ENCODE data around the gene CALML3. TPM values are rescaled to one million over a fixed set of nuclear protein-coding genes. Genes with fewer than 3 reads are reported as not detected.

CALML3 gene
- total and polyA plus RNA-seq, 2 of the 13 experiments (the other 11 are each of a cell fraction or from before 2014, with no cell fraction given) = not detected

DNA sequence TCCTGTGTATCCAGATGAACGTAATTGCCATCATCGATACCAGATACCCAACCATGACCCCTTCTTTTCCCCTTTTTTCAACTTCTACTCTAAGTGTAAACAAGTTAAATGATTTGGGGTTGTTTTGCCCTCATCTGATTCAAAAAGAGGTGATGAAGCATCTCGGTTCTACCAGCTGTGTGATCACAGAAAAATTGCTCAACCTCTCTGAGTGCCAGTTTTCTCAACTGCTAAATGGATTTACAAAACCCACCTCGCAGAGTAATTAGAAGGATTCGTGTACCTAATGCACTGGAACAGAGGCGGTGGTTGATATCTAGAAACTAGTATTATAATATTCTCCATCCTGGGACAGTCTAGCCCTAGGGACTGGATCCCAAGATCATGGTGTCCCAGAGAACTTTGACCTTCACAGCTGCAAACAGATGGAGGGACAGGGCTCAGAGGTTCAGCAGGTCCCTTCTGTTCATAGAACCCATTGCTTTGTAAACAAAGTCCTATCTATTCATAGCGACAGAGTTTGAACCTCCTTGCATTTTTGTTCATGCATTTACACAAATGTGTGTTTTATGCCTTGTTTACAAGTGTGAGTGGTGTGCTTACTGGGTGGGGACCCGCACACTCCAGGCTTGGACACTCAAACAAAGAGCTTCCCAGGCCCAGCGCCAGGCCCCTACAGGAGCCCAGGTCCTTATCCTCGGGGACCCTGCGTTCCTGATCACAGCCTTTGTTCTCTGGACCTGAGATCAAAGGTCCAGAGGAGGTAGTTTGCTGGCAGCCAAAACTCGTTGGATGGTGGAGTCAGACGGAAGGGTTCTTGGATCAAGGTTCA, 46.4 kb downstream of the CALML3 start (continued):
- TF ChIP-seq, protein P1, sequence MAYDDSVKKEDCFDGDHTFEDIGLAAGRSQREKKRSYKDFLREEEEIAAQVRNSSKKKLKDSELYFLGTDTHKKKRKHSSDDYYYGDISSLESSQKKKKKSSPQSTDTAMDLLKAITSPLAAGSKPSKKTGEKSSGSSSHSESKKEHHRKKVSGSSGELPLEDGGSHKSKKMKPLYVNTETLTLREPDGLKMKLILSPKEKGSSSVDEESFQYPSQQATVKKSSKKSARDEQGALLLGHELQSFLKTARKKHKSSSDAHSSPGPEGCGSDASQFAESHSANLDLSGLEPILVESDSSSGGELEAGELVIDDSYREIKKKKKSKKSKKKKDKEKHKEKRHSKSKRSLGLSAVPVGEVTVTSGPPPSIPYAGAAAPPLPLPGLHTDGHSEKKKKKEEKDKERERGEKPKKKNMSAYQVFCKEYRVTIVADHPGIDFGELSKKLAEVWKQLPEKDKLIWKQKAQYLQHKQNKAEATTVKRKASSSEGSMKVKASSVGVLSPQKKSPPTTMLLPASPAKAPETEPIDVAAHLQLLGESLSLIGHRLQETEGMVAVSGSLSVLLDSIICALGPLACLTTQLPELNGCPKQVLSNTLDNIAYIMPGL (CRISPR knock-in tag; IDR thresholded peaks at IDR 0.05; ENCODE audit: borderline replicate concordance in 1 of 2, low read depth in 1 of 2) = 0 out of 4 replicates have a peak, but pooled peaks of 1 of the 2 experiments have one; percentile 17
- TF ChIP-seq ZNF256 (CRISPR knock-in tag; conservative IDR thresholded peaks at IDR 0.05) = no peak
- peak; percentile 95 for TF ChIP-seq ZMYM2 (CRISPR knock-in tag; IDR thresholded peaks at IDR 0.05)
- TF ChIP-seq SPEN (CRISPR knock-in tag; IDR thresholded peaks at IDR 0.05; ENCODE audit: low read depth) = no peak
- TF ChIP-seq BHLHE40 (IDR thresholded peaks at IDR 0.05; ENCODE audit: low read length) = 0 out of 2 replicates have a peak, but pooled peaks have one; percentile 14
- TF ChIP-seq, protein P2, sequence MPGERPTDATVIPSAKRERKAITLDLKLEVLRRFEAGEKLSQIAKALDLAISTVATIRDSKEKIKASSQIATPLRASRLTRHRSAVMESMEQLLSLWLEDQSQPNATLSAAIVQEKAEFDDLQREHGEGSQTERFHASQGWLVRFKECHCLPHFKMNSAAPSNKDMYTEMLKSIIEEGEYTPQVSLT (CRISPR knock-in tag; IDR thresholded peaks at IDR 0.05; ENCODE audit: borderline replicate concordance, low read depth) = no peak
- no peak for TF ChIP-seq ZNF160 (CRISPR knock-in tag; IDR thresholded peaks at IDR 0.05)
- TF ChIP-seq, protein P3, sequence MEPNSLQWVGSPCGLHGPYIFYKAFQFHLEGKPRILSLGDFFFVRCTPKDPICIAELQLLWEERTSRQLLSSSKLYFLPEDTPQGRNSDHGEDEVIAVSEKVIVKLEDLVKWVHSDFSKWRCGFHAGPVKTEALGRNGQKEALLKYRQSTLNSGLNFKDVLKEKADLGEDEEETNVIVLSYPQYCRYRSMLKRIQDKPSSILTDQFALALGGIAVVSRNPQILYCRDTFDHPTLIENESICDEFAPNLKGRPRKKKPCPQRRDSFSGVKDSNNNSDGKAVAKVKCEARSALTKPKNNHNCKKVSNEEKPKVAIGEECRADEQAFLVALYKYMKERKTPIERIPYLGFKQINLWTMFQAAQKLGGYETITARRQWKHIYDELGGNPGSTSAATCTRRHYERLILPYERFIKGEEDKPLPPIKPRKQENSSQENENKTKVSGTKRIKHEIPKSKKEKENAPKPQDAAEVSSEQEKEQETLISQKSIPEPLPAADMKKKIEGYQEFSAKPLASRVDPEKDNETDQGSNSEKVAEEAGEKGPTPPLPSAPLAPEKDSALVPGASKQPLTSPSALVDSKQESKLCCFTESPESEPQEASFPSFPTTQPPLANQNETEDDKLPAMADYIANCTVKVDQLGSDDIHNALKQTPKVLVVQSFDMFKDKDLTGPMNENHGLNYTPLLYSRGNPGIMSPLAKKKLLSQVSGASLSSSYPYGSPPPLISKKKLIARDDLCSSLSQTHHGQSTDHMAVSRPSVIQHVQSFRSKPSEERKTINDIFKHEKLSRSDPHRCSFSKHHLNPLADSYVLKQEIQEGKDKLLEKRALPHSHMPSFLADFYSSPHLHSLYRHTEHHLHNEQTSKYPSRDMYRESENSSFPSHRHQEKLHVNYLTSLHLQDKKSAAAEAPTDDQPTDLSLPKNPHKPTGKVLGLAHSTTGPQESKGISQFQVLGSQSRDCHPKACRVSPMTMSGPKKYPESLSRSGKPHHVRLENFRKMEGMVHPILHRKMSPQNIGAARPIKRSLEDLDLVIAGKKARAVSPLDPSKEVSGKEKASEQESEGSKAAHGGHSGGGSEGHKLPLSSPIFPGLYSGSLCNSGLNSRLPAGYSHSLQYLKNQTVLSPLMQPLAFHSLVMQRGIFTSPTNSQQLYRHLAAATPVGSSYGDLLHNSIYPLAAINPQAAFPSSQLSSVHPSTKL (CRISPR knock-in tag; IDR thresholded peaks at IDR 0.05) = peak; percentile 78
- TF ChIP-seq FOXK2 (IDR thresholded peaks at IDR 0.05) = no peak
- TF ChIP-seq ZSCAN31 (CRISPR knock-in tag; IDR thresholded peaks at IDR 0.05; ENCODE audit: low read depth) = no peak
- TF ChIP-seq, protein P4, sequence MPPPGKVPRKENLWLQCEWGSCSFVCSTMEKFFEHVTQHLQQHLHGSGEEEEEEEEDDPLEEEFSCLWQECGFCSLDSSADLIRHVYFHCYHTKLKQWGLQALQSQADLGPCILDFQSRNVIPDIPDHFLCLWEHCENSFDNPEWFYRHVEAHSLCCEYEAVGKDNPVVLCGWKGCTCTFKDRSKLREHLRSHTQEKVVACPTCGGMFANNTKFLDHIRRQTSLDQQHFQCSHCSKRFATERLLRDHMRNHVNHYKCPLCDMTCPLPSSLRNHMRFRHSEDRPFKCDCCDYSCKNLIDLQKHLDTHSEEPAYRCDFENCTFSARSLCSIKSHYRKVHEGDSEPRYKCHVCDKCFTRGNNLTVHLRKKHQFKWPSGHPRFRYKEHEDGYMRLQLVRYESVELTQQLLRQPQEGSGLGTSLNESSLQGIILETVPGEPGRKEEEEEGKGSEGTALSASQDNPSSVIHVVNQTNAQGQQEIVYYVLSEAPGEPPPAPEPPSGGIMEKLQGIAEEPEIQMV (CRISPR knock-in tag; IDR thresholded peaks at IDR 0.05; ENCODE audit: low read depth) = no peak
- TF ChIP-seq, protein P5, sequence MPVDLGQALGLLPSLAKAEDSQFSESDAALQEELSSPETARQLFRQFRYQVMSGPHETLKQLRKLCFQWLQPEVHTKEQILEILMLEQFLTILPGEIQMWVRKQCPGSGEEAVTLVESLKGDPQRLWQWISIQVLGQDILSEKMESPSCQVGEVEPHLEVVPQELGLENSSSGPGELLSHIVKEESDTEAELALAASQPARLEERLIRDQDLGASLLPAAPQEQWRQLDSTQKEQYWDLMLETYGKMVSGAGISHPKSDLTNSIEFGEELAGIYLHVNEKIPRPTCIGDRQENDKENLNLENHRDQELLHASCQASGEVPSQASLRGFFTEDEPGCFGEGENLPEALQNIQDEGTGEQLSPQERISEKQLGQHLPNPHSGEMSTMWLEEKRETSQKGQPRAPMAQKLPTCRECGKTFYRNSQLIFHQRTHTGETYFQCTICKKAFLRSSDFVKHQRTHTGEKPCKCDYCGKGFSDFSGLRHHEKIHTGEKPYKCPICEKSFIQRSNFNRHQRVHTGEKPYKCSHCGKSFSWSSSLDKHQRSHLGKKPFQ (CRISPR knock-in tag; IDR thresholded peaks at IDR 0.05; ENCODE audit: insufficient replicate concordance) = peak; percentile 77
- 0 out of 2 replicates have a peak, but pooled peaks have one; percentile 52 for TF ChIP-seq ZNF670 (CRISPR knock-in tag; IDR thresholded peaks at IDR 0.05; ENCODE audit: borderline replicate concordance)

Measured in HepG2 (cell line).